Esophagus muscularis mucosa (tissue), 4 donors: Measurements from ENCODE around the gene PLEK2. TPM values are rescaled to one million over a fixed set of nuclear protein-coding genes. Genes with fewer than 3 reads are reported as not detected.

Experiments used
- DNase-seq: peaks from one replicate; pipeline ENCODE4 v3.0.0-alpha.2; 2017; ENCODE audit errors: extremely low spot score
- H3K27ac ChIP-seq, 4 donors: fragments of 200-600 bp; sonication (generic); replicated peaks in 1 of 4; 1 replicate in 3 of 4; 2 replicates in 1 of 4; pipeline ENCODE4 v1.5.1; 2016 to 2019; ENCODE audit warnings: mild to moderate bottlenecking in 1 of 4
- H3K27me3 ChIP-seq, 4 donors: fragments of 200-600 bp; sonication (generic); one replicate each; pipeline versions ENCODE4 v1.5.1 to v1.6.0; 2016 to 2019
- H3K36me3 ChIP-seq, 4 donors: fragments of 200-600 bp; sonication (generic); one replicate each; pipeline ENCODE4 v1.5.1; 2016 to 2019
- H3K4me1 ChIP-seq, 4 donors: fragments of 200-600 bp; sonication (generic); one replicate each; pipeline ENCODE4 v1.5.1; 2016 to 2019
- H3K4me3 ChIP-seq, 4 donors: fragments of 200-600 bp; sonication (generic); 1 replicate in 2 of 4; 2 replicates in 2 of 4; pipeline ENCODE4 v1.5.1; 2016 to 2019; ENCODE audit warnings: mild to moderate bottlenecking in 4 of 4, moderate library complexity in 1 of 4
- H3K9me3 ChIP-seq, 4 donors: fragments of 200-600 bp; sonication (generic); 1 replicate in 3 of 4; 2 replicates in 1 of 4; pipeline ENCODE4 v1.5.1; 2016 to 2019
- CTCF ChIP-seq, 3 experiments: fragments of 200-600 bp in 2 of 3; fragments of 450-650 bp in 1 of 3; sonication (generic) in 2 of 3; IDR thresholded peaks; one replicate each; pipeline ENCODE4 v1.5.1; 2017 to 2019; ENCODE audit warnings: antibody characterized with exemption in 3 of 3, mild to moderate bottlenecking in 2 of 3, moderate library complexity in 1 of 3
- EP300 ChIP-seq: sonication (generic); formaldehyde crosslinking; IDR thresholded peaks from one replicate; pipeline ENCODE4 v1.6.1; 2017; ENCODE audit warnings: antibody characterized with exemption
- POLR2A ChIP-seq: fragments of 450-650 bp; IDR thresholded peaks from one replicate; pipeline ENCODE4 v1.6.1; 2017; ENCODE audit warnings: antibody characterized with exemption, moderate library complexity, mild to moderate bottlenecking, low read depth
- POLR2AphosphoS5 ChIP-seq, 2 donors: sonication (generic); formaldehyde crosslinking; IDR thresholded peaks; one replicate each; pipeline ENCODE4 v1.6.1; 2017; ENCODE audit warnings: antibody characterized with exemption in 2 of 2
- WGBS: methylation state at CpG from one replicate; pipeline ENCODE4 v1.1.5; 2018; 5-methylcytosine and 5-hydroxymethylcytosine counted together
- intact Hi-C: fragments of 100-400 bp; cut with DNase I; formaldehyde crosslinking; loops from one replicate; pipeline ENCODE4 v1.15.1; 2023
- total RNA-seq, 4 donors: library from RNA; depleted of rRNA; stranded (reverse); fragments of >200 nt; gene quantifications; one replicate each; pipeline versions ENCODE4 v1.1.0 to v1.2.1, GENCODE V29; 2016

PLEK2 gene
- total RNA-seq, 4 donors from 2014 or later: 0.40 to 0.66 (median 0.65) TPM; not detected in 1

- 90% methylated on average over 9 of the region's 9 CpGs for WGBS
- peaks cover 0 to 19% (median 14%) of the 10 kb centered on the region in 4 donors for H3K4me1 ChIP-seq
- no peaks in the 10 kb centered on the region for H3K9me3 ChIP-seq
- TF ChIP-seq CTCF (IDR thresholded peaks at IDR 0.05): no peak
- H3K4me3 ChIP-seq: no peak overlapping the region
- H3K27ac ChIP-seq: no peak overlapping the region
- intact Hi-C loops: loop anchor here (5.0 kb wide), 1 partner anchor 273 kb away; the partner anchor contains the start of gene RDH12
- H3K36me3 ChIP-seq: no peaks in the 10 kb centered on the region
- no peak for DNase-seq
- peaks cover 0 to 10% (median 2%) of the 10 kb centered on the region in 4 donors for H3K27me3 ChIP-seq
These were observed 17.7 kb upstream of the PLEK2 start for GRCh38 chr14:67429510-67430205.

- Histone ChIP-seq H3K4me3 (no peak overlapping the region), H3K4me1 (peaks cover 0 to 19% (median 14%) of the 10 kb centered on the region in 4 donors), H3K27ac (no peak overlapping the region), H3K36me3 (no peaks in the 10 kb centered on the region), H3K9me3 (no peaks in the 10 kb centered on the region), H3K27me3 (peaks cover 0 to 13% (median 2%) of the 10 kb centered on the region in 4 donors)
- WGBS: 91% methylated on average over 7 of the region's 7 CpGs
- intact Hi-C loops: loop anchor here (5.0 kb wide), 1 partner anchor 274 kb away; the partner anchor contains the start of gene RDH12
- no peak for DNase-seq
- no peak for TF ChIP-seq CTCF (IDR thresholded peaks at IDR 0.05)
- TF ChIP-seq POLR2A: no peak
- TF ChIP-seq POLR2AphosphoS5 (IDR thresholded peaks at IDR 0.05): no peak
- TF ChIP-seq EP300: no peak
These were observed 16.6 kb upstream of the PLEK2 start for GRCh38 chr14:67428501-67429031.

- H3K4me1 ChIP-seq: peaks cover 0 to 13% (median 11%) of the 10 kb centered on the region in 4 donors
- no peak for DNase-seq
- H3K27ac ChIP-seq: no peak overlapping the region
- TF ChIP-seq CTCF (IDR thresholded peaks at IDR 0.05) (peak; percentile 67 to 84 (median 75)), POLR2AphosphoS5 (IDR thresholded peaks at IDR 0.05) (no peak)
- no peaks in the 10 kb centered on the region for H3K9me3 ChIP-seq
- H3K4me3 ChIP-seq: no peak overlapping the region
- no peaks in the 10 kb centered on the region for H3K36me3 ChIP-seq
- intact Hi-C loops: loop anchor here (2.0 to 5.0 kb wide), 2 partner anchors 144 to 275 kb away; partner anchors contain the start of gene RDH12
- H3K27me3 ChIP-seq: peaks cover 0 to 13% (median 2%) of the 10 kb centered on the region in 4 donors
- WGBS: 36% methylated on average over 29 of the region's 30 CpGs
These were observed 15.1 kb upstream of the PLEK2 start for GRCh38 chr14:67426983-67427606.

- DNase-seq: no peak
- Histone ChIP-seq H3K4me3 (no peak overlapping the region), H3K36me3 (no peaks in the 10 kb centered on the region), H3K27me3 (peaks cover 0 to 13% (median 2%) of the 10 kb centered on the region in 4 donors), H3K9me3 (no peaks in the 10 kb centered on the region), H3K4me1 (peaks cover 0 to 10% (median 9%) of the 10 kb centered on the region in 4 donors), H3K27ac (no peak overlapping the region)
- intact Hi-C loops: loop anchor here (2.0 to 5.0 kb wide), 2 partner anchors 145 to 276 kb away; partner anchors contain the start of gene RDH12
- no peak for TF ChIP-seq CTCF (IDR thresholded peaks at IDR 0.05)
- TF ChIP-seq POLR2AphosphoS5 (IDR thresholded peaks at IDR 0.05): no peak
- no peak for TF ChIP-seq POLR2A
- no peak for TF ChIP-seq EP300
- WGBS: 88% methylated on average over 8 of the region's 8 CpGs
These were observed 14.2 kb upstream of the PLEK2 start for GRCh38 chr14:67426161-67426560.
